ENCODE results near the gene ZNF91.

- TF ChIP-seq CTCF (IDR thresholded peaks at IDR 0.05) (no peak), POLR2A (IDR thresholded peaks at IDR 0.05) (no peak)
Observed at GRCh38 chr19:23384166-23384565, 11.1 kb downstream of the ZNF91 start.
